GM18867 (cell line): ENCODE measurements around the gene COL5A2.

Experiments
- ATAC-seq: cut with Tn5 transposase; IDR thresholded peaks from one replicate; pipeline ENCODE4 v1.9.1; 2021; ENCODE audit warnings: mild to moderate bottlenecking, moderate library complexity; ENCODE audit not compliant: unreplicated experiment

COL5A2 gene

GRCh38 chr2:189008555-189009262 lies 170.9 kb downstream of the COL5A2 start:
- no peak for ATAC-seq

GRCh38 chr2:189002079-189002478 lies 177.5 kb downstream of the COL5A2 start:
- no peak for ATAC-seq

- ATAC-seq: no peak
These were observed 179.3 kb downstream of the COL5A2 start for GRCh38 chr2:189000221-189000620.

GRCh38 chr2:188997263-188997662 lies 182.3 kb downstream of the COL5A2 start:
- ATAC-seq: no peak

- no peak for ATAC-seq
These were observed 186.3 kb downstream of the COL5A2 start for GRCh38 chr2:188993247-188993646.

- ATAC-seq: no peak
These were observed 192.7 kb downstream of the COL5A2 start for GRCh38 chr2:188986839-188987238.

GRCh38 chr2:188984680-188985079 lies 194.9 kb downstream of the COL5A2 start:
- no peak for ATAC-seq

GRCh38 chr2:188984065-188984491 lies 195.5 kb downstream of the COL5A2 start:
- no peak for ATAC-seq

GRCh38 chr2:188983427-188984064 lies 196.0 kb downstream of the COL5A2 start:
- ATAC-seq: peak; percentile 36
